ENCODE measurements around the gene GCM1. TPM values are rescaled to one million over a fixed set of nuclear protein-coding genes. Genes with fewer than 3 reads are reported as not detected.
A peak's percentile ranks its signal among the peaks of the same experiment; 100 is the strongest.

Gene GCM1
- polyA plus RNA-seq, 3 donors = 0.08 TPM; not detected in 2

DNA sequence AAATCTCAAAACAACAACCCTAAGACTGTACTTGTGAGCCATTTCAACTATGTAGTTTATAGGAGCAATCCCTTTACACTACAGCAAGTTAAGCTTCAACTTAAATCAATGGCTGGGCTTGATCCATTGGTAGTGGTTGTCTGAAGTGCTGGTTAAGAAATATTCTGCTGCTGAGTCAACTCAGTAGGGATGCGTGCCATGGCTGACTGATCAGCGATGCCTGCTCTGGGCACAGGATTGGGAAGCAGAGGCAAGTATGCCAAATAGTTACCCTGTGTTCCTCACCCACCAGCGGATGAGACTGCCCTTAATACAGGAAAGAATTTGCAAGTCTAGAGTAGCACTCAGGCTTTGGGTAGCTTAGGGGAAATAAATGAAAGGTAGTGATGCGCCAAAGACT lies 41.5 kb downstream of the GCM1 start:
- Histone ChIP-seq H2AFZ (ENCODE audit: insufficient read depth, low read depth, low read length, poor library complexity, severe bottlenecking) (no peak overlapping the region), H3K4me3 (replicated peaks in 1 of 3; ENCODE audit: low read depth in 2 of 3, low read length in 3 of 3) (no peak overlapping the region), H3K9me3 (replicated peaks in 1 of 2; ENCODE audit: control insufficient read depth in 1 of 2, insufficient read depth in 1 of 2, low read length in 2 of 2) (no peaks in the 10 kb centered on the region), H3K9ac (ENCODE audit: insufficient read depth, low read length, poor library complexity, severe bottlenecking) (no peak overlapping the region), H3K27me3 (ENCODE audit: control insufficient read depth in 2 of 2, insufficient read depth in 2 of 2, low read length in 2 of 2) (no peaks in the 10 kb centered on the region), H3K4me1 (ENCODE audit: control insufficient read depth in 1 of 2, insufficient read depth in 2 of 2, low read length in 2 of 2) (no peaks in the 10 kb centered on the region), H4K20me1 (ENCODE audit: insufficient read depth, low read length) (no peaks in the 10 kb centered on the region), H3K79me2 (ENCODE audit: insufficient read depth, low read length) (no peaks in the 10 kb centered on the region), H3K36me3 (replicated peaks in 1 of 2; ENCODE audit: control insufficient read depth in 1 of 2, insufficient read depth in 2 of 2, low read length in 2 of 2) (peaks cover 12 to 33% of the 10 kb centered on the region in 2 donors), H3K27ac (ENCODE audit: low read depth in 1 of 2, low read length in 2 of 2) (no peak overlapping the region), H3K4me2 (replicated peaks; ENCODE audit: extremely low read depth, low read length, poor library complexity, severe bottlenecking) (no peak overlapping the region)
- Mint-ChIP-seq H3K36me3 (peaks cover 25 to 33% of the 10 kb centered on the region in 2 donors), H3K27me3 (ENCODE audit: low read depth in 3 of 3) (peaks cover 0 to 3% (median 0%) of the 10 kb centered on the region in 3 donors), H3K9me3 (no peaks in the 10 kb centered on the region), H3K27ac (no peak overlapping the region), H3K4me3 (no peak overlapping the region), H3K4me1 (no peaks in the 10 kb centered on the region)
- whole genome bisulfite sequencing (ENCODE audit: insufficient coverage) = 88% methylated on average over 2 of the region's 4 CpGs
- no peak for DNase-seq
- TF ChIP-seq, protein P1, sequence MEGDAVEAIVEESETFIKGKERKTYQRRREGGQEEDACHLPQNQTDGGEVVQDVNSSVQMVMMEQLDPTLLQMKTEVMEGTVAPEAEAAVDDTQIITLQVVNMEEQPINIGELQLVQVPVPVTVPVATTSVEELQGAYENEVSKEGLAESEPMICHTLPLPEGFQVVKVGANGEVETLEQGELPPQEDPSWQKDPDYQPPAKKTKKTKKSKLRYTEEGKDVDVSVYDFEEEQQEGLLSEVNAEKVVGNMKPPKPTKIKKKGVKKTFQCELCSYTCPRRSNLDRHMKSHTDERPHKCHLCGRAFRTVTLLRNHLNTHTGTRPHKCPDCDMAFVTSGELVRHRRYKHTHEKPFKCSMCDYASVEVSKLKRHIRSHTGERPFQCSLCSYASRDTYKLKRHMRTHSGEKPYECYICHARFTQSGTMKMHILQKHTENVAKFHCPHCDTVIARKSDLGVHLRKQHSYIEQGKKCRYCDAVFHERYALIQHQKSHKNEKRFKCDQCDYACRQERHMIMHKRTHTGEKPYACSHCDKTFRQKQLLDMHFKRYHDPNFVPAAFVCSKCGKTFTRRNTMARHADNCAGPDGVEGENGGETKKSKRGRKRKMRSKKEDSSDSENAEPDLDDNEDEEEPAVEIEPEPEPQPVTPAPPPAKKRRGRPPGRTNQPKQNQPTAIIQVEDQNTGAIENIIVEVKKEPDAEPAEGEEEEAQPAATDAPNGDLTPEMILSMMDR (IDR thresholded peaks at IDR 0.05) = no peak
- intact Hi-C loops (cut with micrococcal nuclease) = no loop called here

DNA sequence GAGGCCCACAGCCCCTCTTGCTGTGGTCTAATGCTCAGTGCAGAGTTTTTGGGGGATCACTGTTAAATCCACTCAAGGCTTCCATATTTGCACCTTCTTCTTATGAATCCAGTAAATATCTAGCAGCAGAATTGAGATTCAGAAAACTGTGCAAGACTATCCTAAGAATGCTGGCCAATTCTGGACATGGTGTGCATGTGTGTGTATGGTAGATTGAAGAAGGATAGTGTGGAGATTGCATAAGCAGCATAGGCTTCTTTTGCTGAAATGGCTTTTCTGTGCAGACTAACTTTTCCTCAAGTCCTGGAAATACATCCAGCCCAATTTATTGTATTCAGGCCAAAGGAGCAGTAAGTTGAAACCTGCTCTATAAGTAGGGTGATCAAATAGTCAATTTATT lies 43.7 kb downstream of the GCM1 start:
- Mint-ChIP-seq H3K36me3 (peaks cover 41 to 49% of the 10 kb centered on the region in 2 donors), H3K27me3 (ENCODE audit: low read depth in 3 of 3) (peaks cover 0 to 3% (median 0%) of the 10 kb centered on the region in 3 donors), H3K27ac (peak overlapping the region in 1 of 7 donors; percentile 55), H3K4me1 (no peaks in the 10 kb centered on the region), H3K9me3 (no peaks in the 10 kb centered on the region), H3K4me3 (no peak overlapping the region)
- no peaks in the 10 kb centered on the region for H3K27me3 ChIP-seq (ENCODE audit: control insufficient read depth in 2 of 2, insufficient read depth in 2 of 2, low read length in 2 of 2)
- no peak for DNase-seq
- no peaks in the 10 kb centered on the region for H3K9me3 ChIP-seq (replicated peaks in 1 of 2; ENCODE audit: control insufficient read depth in 1 of 2, insufficient read depth in 1 of 2, low read length in 2 of 2)
- no peak overlapping the region for H3K27ac ChIP-seq (ENCODE audit: low read depth in 1 of 2, low read length in 2 of 2)
- no peak overlapping the region for H3K4me3 ChIP-seq (replicated peaks in 1 of 3; ENCODE audit: low read depth in 2 of 3, low read length in 3 of 3)
- no peaks in the 10 kb centered on the region for H4K20me1 ChIP-seq (ENCODE audit: insufficient read depth, low read length)
- TF ChIP-seq, protein P1 (IDR thresholded peaks at IDR 0.05) = no peak
- no peak overlapping the region for H3K9ac ChIP-seq (ENCODE audit: insufficient read depth, low read length, poor library complexity, severe bottlenecking)
- peaks cover 34 to 55% of the 10 kb centered on the region in 2 donors for H3K36me3 ChIP-seq (replicated peaks in 1 of 2; ENCODE audit: control insufficient read depth in 1 of 2, insufficient read depth in 2 of 2, low read length in 2 of 2)
- H3K4me1 ChIP-seq (ENCODE audit: control insufficient read depth in 1 of 2, insufficient read depth in 2 of 2, low read length in 2 of 2) = no peaks in the 10 kb centered on the region
- H2AFZ ChIP-seq (ENCODE audit: insufficient read depth, low read depth, low read length, poor library complexity, severe bottlenecking) = no peak overlapping the region
- H3K4me2 ChIP-seq (replicated peaks; ENCODE audit: extremely low read depth, low read length, poor library complexity, severe bottlenecking) = no peak overlapping the region
- H3K79me2 ChIP-seq (ENCODE audit: insufficient read depth, low read length) = no peaks in the 10 kb centered on the region
- intact Hi-C loops (cut with micrococcal nuclease) = no loop called here
